ENCODE data around the gene CRYGS.
"Not testable (repeated sequence)": the region's sequence is repeated elsewhere in the genome, so short reads cannot be mapped to it uniquely, and the experiment has no call there.

The CRYGS gene

DNA sequence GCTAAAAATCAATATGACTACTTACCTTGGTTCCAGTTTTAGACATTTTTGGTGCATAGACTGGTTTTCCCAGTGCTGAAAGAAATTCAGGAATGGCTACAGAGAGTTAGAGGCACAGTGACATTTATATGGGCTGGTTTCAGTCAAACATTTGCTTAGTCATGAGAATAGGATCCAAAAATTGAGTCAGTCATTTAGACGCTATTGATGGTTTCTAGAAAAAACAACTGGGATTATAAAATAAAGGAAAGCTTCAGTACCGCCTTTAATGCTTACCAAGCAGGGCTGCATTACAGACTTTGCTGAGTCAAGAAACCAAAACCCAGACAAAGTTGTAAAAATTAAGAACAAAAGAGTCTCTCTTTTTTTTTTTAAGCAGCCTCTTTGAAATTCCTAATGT is at the start of gene CRYGS:
Gene CRYGS, minus strand, starts transcription at position 100 of the 400 bp plus-strand sequence. Its CDS starts 54 bp downstream, at position 46.
- DNase-seq, result no peak

DNA sequence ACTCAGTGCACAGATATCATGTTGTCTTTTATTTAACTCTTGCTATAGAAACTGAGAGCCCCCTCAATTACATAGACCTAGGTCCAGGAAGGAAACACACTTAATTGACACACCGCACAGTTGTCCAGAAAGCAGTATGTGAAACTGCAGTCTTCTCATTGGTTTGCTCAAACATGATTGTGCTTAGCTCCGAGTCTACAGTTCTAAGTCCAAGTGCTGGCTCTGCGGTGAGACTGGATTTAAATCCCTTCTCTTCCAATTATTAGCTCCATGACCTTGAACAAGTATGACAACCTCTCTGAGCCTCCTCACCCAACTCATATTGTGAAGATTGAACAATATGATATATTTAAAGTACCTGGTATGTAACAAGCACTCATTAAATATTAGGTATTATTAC is 49.7 kb upstream of the CRYGS start:
- DNase-seq, result no peak

DNA sequence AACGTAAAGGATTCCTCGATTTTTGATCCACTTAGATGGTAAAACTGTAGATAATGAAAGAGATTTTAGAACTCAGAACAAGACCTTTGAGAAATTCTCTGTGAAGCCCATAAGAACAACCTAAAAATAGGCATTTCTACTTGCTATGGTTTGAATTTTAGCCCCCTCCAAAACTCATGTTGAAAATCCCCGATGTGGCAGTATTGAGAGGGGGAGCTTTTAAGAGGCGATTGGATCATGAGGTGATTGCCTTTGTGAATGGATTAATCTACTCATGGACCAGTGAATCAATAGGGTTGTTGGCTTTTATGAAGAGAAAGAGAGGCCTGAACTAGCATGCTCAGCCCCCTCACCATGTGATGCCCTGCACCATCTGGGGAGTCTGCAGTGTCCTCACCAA is 48.5 kb upstream of the CRYGS start:
- DNase-seq, result no peak

DNA sequence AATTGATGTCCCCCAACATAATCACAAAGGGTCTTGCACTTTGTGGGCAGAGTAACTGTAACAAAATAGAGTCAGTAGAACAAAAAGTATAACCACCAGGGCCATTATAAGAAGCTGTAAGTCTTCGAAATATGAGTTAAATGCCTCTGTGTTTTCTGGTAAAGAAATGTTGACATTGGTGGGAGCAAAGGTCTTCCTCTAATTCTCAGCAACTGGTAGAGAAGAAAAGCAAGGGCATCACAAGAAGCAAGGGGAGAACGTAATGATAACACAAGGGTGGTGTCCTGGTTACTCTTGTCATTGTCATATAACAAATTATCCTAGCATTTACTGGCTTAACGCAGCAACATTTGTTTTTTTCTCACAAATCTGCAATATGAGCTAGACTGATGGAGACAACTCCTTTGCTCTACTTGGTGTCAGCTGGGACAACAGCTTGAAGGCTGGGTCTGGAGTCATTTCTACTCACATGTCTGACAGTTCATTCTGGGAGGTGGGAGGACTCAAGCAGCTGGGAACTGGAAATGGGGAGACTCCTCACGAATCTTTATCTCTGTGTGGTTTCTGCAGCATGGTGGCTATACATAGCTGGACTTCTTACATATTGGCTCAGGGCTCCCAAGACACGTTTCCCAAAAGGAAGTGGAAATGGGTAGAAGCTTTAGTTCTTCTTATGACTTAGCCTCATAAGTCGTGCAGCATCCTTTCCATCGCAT is 46.6 kb upstream of the CRYGS start:
- peak; percentile 10 for DNase-seq

DNA sequence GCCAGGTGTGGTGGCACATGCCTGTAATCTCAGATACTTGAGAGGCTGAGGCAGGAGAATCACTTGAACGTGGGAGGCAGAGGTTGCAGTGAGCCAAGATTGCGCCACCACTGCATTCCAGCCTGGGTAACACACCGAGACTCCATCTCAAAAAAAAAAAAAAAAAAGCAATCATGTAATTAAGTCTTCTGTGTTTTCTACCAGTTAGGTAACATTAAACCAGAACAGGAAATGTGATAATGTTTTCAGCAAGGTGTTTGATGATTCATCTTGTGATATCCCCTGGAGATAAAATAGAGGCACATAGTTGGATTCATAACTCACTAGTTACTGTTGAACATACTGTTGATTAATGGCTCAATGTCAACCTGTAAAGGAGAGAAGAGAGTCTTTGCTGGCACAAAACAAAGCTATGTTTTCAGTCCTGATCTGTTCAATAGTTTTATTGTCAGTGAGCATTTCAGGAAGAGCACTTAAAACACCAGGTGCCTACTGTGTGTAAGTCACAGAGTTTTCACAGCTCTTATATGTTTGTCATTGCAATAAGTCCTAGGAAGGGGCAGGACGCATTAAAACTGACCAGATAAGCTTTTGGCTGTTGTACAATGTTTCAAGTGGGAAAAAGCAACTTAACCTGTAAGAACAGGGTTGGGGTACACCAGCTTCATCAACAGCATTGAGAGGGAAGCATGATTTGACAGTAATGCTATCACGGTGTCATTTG is 45.8 kb upstream of the CRYGS start:
- DNase-seq, result no peak

DNA sequence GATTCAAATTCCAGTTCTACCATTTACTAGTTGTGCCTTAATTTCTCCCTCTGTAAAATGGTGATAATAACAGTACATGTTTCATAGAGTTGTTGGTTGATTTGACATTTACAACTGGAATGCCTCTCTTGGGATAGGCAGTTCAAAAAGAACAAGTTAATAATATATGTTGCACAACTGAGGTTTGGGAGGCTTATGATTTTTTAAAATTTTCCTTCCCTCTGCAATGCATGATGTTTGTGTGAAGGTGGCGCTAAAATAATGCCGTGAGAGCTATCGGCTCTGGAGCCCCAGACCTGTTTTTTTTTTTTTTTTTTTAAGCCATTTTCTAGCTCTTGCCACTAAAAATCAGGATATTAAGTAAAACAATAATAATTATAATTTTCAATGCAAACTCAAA is 44.9 kb upstream of the CRYGS start:
- DNase-seq, result peak; percentile 39

DNA sequence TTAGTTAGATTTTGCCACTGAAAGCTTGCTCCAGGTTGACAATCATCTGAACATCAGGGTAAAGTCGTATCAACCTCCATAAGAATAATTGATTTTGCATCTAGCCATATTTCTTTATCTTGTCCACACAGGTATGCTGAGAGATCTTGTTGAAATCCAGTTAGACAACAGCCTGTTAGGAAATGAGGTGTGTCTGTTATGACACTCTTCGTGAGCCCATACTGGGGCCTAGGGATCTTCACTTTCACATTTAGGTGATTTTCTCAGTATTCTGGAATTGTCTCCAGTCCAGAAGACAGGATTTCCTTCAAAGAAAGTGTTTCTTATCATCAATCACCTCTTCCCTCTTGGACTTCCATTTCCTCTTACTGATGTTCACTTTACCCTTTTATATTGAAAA is 44.5 kb upstream of the CRYGS start:
- no peak for DNase-seq

DNA sequence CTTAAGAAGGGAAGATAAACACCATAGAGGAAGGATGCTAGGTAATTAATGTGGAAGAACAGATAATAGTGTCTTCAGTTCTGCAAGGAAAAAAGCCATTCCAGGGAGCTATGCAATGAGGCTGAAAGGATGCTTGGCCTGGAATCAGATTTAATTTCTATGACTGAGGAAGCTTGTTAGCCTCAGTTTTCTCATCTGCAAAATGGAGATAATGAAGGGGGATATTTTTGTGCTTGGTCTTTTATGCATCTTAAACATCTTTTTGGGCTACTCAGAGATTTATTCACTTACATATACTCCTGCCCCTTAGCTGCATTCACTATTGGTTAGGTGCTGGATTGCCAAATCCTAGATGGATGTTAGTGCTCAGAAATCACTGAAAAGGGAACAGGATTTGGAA is 43.0 kb upstream of the CRYGS start:
- DNase-seq, result no peak

DNA sequence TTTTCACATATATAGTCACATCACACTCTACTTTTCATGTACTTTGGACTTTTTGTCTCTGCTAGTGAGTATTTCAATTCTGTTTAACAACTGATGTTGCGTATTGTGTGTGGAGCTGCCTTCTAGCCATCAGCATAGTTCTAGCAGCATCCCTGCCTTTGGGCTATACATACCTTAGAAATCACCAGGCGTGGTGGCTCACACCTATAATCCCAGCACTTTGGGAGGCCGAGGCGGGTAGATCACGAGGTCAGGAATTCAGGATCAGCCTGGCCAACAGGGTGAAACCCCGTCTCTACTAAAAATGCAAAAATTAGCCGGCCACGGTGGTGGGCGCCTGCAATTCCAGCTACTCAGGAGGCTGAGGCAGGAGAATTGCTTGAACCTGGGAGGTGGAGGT is 42.1 kb upstream of the CRYGS start:
- DNase-seq, result not testable (repeated sequence)

DNA sequence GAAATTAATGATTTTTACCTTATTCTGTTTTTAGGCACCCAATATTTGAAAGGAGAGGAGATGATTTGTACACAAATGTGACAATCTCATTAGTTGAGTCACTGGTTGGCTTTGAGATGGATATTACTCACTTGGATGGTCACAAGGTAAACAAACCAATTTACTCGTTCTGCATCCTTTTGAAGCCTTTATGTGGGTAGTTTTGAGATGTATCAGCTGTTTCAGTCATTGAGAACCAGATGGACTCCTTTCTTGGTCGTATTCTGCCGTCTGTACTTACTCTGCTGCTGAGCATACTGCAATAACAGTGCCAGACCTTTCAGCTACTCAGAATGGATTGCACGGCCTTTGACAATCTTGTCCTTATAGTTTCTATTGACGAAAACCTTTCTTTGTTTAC is 39.7 kb upstream of the CRYGS start:
- no peak for DNase-seq

DNA sequence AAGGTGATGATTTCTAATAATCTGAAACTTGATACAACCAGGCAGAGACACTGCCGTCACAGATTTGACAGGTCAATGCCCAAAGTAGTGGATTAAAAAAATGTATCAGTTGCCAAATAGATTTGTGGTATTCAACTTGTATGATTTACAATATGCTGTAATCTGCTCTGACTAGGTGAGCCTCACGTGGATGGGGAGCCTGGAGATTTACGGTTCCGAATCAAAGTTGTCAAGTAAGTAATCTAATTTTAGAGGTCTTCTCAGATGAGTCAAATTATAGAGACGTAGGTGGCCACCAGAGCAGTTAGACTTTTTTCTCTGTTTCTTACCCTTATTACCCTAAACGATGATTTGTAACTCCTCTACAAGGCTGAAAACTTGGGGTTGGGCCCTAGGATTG is 38.4 kb upstream of the CRYGS start:
- no peak for DNase-seq

DNA sequence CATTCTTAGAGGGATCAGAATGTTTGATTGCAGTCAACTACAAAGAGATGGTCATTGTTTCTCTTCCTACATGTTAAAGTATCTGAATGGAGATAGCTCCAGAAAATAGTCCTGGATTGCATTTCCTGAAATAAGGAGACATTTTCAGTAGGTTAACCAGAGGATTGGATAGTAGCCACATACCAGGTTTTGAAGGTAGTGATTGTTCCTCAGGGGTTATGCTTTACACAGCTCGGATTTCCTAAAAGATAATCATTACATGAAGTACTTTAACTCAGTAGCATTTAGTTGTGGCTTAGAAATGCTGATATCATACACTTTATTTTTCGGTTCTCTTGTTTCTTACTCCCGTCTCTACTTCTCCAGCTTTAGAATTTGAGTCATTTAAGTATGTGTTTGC is 36.6 kb upstream of the CRYGS start:
- DNase-seq, result no peak

DNA sequence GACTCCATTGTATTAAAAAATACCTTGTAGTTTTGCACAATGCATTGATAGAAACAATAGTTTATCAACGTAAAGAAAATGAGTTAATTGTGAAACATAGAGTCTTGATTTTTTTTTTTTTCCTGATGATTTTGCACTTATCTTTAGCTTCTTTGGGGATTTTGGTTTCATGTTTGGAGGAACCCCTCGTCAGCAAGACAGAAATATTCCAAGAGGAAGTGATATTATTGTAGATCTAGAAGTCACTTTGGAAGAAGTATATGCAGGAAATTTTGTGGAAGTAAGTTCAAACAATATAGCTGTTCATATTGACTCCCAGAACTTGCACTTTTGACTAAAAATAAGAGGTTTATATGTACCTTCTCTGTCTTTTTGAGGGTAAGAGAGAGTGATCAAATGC is 33.3 kb upstream of the CRYGS start:
- DNase-seq, result no peak

DNA sequence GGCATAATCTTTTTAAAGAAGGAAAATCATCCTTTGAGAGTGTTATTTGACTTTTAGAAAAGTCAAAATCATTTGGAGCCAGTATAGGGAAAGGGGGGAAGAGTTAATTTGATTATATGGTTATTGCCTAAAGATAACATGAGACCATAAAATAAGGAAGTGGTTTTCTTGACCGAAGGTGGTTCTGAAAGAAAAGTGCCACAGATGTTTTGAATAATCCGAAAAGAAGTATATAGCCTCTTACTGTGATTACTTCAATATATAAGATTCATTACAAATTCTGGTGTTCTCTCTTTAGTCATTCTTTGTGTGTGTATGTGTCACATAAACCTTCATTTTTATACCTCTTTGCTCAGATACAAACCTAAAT is 27.4 kb upstream of the CRYGS start:
- DNase-seq, result peak; percentile 33

DNA sequence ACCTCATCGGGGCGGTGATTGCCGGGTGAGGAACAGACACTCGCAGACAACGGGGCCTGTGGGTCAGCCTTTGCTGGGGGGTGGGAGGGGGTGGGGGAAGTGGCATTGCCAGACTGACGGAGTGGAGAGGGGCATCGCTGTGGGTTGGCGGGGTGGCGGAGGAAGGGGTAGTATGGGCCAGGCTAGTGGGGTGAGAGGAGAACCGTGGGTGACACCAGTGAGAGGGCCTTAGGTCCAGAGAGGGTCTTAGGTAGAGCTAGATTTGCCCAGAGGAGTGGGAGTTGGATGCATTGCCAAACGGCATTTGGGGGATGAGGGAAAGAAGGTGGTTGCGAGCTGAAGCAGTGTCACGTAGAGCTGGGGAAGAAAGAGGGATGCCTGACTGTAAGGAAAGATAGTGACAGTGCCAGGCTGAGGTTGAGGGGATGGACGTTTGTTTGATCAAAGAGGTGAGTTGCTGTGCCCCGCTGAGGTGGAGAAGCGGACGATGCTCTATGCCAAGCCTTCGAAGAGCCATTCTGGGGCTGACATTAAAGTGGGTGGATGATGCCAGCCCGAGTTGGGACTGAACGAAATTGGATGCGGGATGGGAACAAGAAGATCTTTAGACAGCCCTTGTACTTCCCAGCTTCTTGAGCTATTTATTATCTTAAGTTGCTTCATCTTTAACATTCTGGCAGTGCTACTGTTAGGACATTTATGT is 26.9 kb upstream of the CRYGS start:
- no peak for DNase-seq

DNA sequence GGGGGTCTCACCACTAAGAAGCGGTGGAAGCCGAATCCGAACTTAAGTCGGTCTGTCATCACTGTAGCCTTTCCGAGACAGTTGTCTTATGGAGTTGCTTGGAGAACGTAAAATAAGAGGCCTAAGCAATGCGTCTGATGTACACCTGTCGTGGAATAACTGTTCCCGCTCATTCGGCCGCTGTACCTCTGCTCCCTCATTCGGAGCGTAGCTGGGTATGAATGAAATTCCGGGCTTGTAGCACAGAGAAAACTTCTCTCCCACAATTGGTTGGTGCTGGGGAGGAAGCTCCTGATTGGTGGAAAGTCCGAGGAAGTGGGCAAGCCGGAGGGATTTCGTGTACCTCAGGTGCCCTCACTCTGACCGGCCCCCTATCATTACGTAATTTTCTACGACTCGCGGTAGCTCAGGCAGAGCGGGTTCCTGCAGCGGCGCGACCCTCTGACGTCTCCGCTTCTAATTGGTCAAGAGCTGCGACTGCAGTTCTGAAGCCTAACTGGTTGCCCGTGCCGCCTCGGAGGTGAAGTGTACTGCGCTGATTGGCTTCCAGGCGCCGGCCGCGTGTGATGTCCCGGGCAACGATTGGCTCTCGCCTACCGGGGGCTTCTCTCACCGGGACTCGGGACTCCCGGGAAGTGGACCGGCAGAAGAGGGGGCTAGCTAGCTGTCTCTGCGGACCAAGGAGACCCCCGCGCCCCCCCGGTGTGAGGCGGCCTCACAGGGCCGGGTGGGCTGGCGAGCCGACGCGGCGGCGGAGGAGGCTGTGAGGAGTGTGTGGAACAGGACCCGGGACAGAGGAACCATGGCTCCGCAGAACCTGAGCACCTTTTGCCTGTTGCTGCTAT is 26.1 kb upstream of the CRYGS start, which contains the start of gene DNAJB11:
Gene DNAJB11, plus strand, starts transcription at position 625 of the 845 bp plus-strand sequence. Its CDS starts 178 bp downstream, at position 803.
- peak; percentile 100 for DNase-seq

DNA sequence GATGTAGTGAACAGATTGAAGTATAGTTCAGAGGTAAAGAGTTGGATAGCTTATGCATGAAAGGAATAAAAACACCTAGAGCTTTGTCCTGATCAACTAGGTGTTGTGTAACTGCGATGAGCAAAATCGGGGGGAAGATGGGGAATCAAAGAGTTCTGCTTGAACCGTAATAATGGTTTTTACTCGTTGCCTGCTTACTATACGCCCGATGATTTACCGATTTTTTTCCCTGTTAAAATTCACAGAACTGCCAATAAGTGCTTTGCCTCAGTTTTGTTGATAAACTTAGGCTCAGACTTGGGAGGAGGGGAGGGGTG is 25.6 kb upstream of the CRYGS start:
- DNase-seq, result no peak

DNA sequence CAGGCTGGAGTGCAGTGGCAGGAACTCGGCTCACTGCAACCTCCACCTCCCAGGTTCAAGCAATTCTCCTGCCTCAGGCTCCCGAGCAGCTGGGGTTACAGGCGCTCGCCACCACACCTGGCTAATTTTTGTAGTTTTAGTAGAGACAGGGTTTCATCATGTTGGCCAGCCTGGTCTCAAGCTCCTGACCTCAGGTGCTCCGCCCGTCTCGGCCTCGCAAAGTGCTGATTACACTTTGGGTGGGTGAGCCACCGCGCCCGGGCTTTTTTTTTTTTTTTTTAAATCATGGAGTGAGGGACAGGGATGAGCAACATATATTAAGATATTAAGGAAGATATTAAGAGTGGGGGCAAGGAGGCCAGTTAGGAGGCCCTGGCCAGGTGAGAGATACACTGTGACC is 25.2 kb upstream of the CRYGS start:
- not testable (repeated sequence) for DNase-seq

DNA sequence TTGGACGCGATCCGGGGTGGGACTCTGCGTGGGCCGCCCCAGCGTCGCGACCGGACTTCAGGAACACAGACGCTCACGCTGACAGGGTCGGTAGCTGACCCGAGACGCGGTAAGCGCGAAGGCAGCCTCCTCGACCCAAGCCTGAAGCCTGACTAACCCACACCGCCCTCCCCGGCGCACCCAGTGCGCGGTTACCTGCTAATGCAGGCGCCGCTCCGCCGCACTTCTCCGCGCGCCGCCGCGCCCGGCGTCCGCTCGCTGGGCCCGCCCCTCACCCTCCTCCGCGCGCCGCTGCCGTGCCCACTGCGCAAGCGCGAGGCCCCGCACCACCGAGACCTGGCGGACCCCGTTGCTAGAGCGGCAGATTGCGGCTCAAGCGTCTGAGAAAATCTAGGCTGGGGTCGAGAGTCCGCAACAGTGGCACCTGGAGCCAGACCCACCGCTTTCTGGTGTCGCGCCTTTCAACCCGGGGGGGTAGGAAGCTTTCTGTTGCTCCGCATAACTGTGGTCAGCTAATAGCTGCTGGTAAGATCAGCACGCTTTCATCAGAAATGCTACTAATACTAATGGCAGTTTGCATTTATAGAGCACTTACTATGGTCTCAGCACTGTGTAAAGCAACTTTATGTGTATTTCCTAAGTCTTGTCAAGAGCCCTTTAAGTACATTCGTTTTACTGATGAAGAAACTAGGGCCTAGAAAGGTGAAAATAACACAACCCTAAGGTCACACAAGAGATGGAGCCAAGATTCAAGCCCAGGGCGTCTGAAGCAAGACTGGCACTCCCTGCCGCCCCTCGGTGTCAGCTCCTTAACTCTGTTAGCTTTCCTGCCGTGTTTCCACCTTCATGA is 23.1 kb upstream of the CRYGS start, which contains the start of gene TBCCD1:
Gene TBCCD1, minus strand, starts transcription at position 268 of the 850 bp plus-strand sequence. CDS start 3,010 bp downstream, outside the sequence.
- DNase-seq, result peak; percentile 72

DNA sequence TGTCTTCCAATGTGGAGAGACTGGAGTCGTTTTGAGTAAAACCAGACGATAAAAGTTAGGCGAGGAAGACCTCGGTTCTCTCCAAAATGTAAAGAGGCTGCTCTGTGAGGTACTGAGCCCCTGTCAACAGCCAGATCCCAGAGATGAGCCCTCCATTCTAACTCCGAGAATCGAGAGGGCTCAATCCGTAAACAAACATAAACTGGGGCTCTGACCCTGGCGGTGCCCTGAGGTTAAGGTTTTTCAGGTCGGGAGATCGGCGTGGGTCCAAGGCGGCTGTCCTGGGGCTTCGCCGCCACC is 22.5 kb upstream of the CRYGS start:
- peak; percentile 35 for DNase-seq

DNA sequence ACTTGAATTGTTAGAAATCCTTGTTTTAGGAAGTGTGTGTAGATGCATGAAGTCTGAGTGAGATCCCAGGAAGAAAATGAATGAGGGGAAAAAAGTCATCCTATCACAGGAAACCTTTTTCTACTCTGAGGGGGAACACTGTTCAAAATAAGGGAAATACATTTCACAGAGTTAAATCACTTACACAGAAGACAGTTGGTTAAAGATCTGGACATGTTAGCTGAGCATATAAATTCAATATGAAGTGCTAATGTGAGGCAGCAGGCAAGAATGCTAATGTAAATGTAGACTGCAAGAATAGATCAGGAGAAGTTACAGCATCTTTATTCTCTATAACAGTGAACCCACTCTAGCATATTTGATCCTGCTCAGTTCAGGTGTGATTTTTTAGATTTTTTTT is 20.4 kb upstream of the CRYGS start:
- no peak for DNase-seq

DNA sequence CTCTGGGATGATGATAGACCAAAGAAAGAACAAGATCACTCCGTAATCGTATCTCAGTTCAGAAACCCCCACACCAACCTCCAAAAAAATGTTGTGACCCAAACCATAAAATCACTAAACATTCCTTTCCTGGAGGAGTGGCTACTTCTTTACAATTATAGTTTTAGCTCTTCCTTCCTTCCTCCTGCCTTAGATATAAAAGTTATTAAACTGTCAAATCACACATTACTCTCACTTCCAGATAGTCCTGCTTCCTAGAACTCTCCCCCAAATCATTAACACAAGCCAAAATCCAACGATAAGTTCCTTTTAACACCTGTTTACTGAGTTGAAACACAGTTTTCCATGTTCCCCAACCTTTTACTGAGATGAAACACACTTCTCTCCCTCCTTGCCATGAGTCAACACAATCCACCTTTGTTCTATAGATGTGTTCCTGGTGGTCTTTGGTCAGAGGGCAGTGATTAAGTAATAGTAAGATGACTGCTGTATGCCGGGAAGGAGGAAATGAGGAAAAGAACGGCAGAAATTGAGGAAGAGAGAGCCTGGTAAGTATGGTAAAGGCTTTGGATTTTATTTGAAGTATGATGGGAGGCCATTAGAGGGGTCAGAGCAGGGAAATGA is 8.3 kb upstream of the CRYGS start:
- DNase-seq, result peak; percentile 27

All from MV-4-11 (cell line).